ENCODE results near the gene CLCN6. TPM values are rescaled to one million over a fixed set of nuclear protein-coding genes. Genes with fewer than 3 reads are reported as not detected.

The CLCN6 gene
- total and polyA plus RNA-seq, 10 of the 15 experiments (the other 5 are each of a cell fraction or from before 2014, with no cell fraction given) = 2.2 to 20.9 (median 10.2) TPM

- no peaks in the 10 kb centered on the region; a peak in 1 of 4 replicates for H3K27me3 ChIP-seq (replicated peaks in 1 of 2; ENCODE audit: control insufficient read depth in 2 of 2, insufficient read depth in 2 of 2, low read length in 1 of 2)
- ATAC-seq (no peak), FAIRE-seq (no peak), DNase-seq (ENCODE audit: low read depth, low spot score) (no peak)
- no peaks in the 10 kb centered on the region for H3K9me3 ChIP-seq (replicated peaks; ENCODE audit: control insufficient read depth, insufficient read depth, low read length)
- ChIA-PET RAD21 (ENCODE audit: unreplicated experiment) (no interaction called here), POLR2A (interaction anchor here (0.6 kb wide), 1 partner anchor 23 kb away, joined by 4 read pairs; no protein-coding TSS in a partner anchor), SMC1A (ENCODE audit: uncharacterized antibody, unreplicated experiment) (no interaction called here), CTCF (interaction anchor here (1.7 kb wide), 1 partner anchor 19 kb away, joined by 5 read pairs; no protein-coding TSS in a partner anchor)
- no peak overlapping the region for H2AFZ ChIP-seq (ENCODE audit: control insufficient read depth, low read depth, low read length)
- H4K20me1 ChIP-seq (ENCODE audit: control insufficient read depth, insufficient read depth) = no peaks in the 10 kb centered on the region
- intact Hi-C loops (cut with micrococcal nuclease; ENCODE audit: unreplicated experiment) = no loop called here
- H3K9ac ChIP-seq (ENCODE audit: control insufficient read depth, insufficient read depth, low read length) = no peak overlapping the region
- H3K4me3 ChIP-seq = no peak overlapping the region
- no TSS peak for BruUV-seq (replicated peaks)
- H3K79me2 ChIP-seq (ENCODE audit: control insufficient read depth, insufficient read depth, low read length) = no peaks in the 10 kb centered on the region
- TF ChIP-seq KAT2A (conservative IDR thresholded peaks at IDR 0.05; ENCODE audit: control insufficient read depth, low read depth, low read length) (no peak), SMAD5 (IDR thresholded peaks at IDR 0.05; ENCODE audit: low read depth) (no peak), NR2C1 (IDR thresholded peaks at IDR 0.05) (no peak)
- H3K27ac ChIP-seq (ENCODE audit: control insufficient read depth, insufficient read depth) = no peak overlapping the region
- H3K4me1 ChIP-seq (ENCODE audit: control insufficient read depth, insufficient read depth, low read length) = no peaks in the 10 kb centered on the region
- H3K4me2 ChIP-seq (ENCODE audit: control insufficient read depth, insufficient read depth) = no peak overlapping the region
- in situ Hi-C loops (cut with MboI) = no loop called here
- H3K36me3 ChIP-seq (ENCODE audit: control insufficient read depth in 2 of 2, insufficient read depth in 2 of 2, low read length in 1 of 2) = no peaks in the 10 kb centered on the region
- 35% methylated on average over 19 of the region's 19 CpGs for WGBS (ENCODE audit: insufficient coverage, insufficient replicate concordance, low lambda C conversion rate, missing lambda C conversion rate)
Observed at GRCh38 chr1:11765661-11766428, 40.1 kb upstream of the CLCN6 start.

DNA sequence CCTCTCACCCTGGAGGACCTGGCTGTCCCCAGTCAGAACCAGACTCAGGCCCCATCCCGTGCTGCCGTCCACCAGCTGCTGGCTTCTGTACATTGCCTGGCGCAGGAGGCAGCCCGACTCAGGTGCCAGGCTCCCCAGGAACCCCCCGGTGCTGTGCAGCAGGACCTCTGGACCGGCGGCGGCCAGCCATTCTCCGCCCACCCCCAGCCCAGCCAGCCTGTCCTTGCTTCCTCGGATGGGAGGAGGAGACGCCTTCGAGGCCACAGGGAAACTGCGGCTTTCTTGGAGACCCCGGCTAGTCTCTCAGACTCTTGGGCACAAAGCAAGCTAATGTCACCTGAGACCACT, 39.6 kb upstream of the CLCN6 start:
- Histone ChIP-seq H3K4me1 (ENCODE audit: control insufficient read depth, insufficient read depth, low read length) (no peaks in the 10 kb centered on the region), H3K9ac (ENCODE audit: control insufficient read depth, insufficient read depth, low read length) (no peak overlapping the region), H3K36me3 (ENCODE audit: control insufficient read depth in 2 of 2, insufficient read depth in 2 of 2, low read length in 1 of 2) (no peaks in the 10 kb centered on the region), H3K27ac (ENCODE audit: control insufficient read depth, insufficient read depth) (no peak overlapping the region), H3K4me3 (no peak overlapping the region), H2AFZ (ENCODE audit: control insufficient read depth, low read depth, low read length) (no peak overlapping the region), H3K27me3 (replicated peaks in 1 of 2; ENCODE audit: control insufficient read depth in 2 of 2, insufficient read depth in 2 of 2, low read length in 1 of 2) (no peaks in the 10 kb centered on the region; a peak in 1 of 4 replicates), H4K20me1 (ENCODE audit: control insufficient read depth, insufficient read depth) (no peaks in the 10 kb centered on the region), H3K9me3 (replicated peaks; ENCODE audit: control insufficient read depth, insufficient read depth, low read length) (no peaks in the 10 kb centered on the region), H3K4me2 (ENCODE audit: control insufficient read depth, insufficient read depth) (no peak overlapping the region), H3K79me2 (ENCODE audit: control insufficient read depth, insufficient read depth, low read length) (no peaks in the 10 kb centered on the region)
- ATAC-seq = no peak
- in situ Hi-C loops (cut with MboI) (no loop called here), intact Hi-C loops (cut with micrococcal nuclease; ENCODE audit: unreplicated experiment) (no loop called here)
- no TSS peak for BruUV-seq (replicated peaks)
- no peak for DNase-seq (ENCODE audit: low read depth, low spot score)
- ChIA-PET POLR2A (no interaction called here), RAD21 (ENCODE audit: unreplicated experiment) (no interaction called here), CTCF (no interaction called here), SMC1A (ENCODE audit: uncharacterized antibody, unreplicated experiment) (no interaction called here)
- WGBS (ENCODE audit: insufficient coverage, insufficient replicate concordance, low lambda C conversion rate, missing lambda C conversion rate) = 55% methylated on average over 14 of the region's 14 CpGs
- FAIRE-seq = no peak
- no peak for TF ChIP-seq IKZF1 (conservative IDR thresholded peaks at IDR 0.05)
- TF ChIP-seq SMARCA5 (IDR thresholded peaks at IDR 0.05) = no peak
- no peak for TF ChIP-seq ZNF24 (IDR thresholded peaks at IDR 0.05)
- no peak for TF ChIP-seq CHD2 (IDR thresholded peaks at IDR 0.05; ENCODE audit: borderline replicate concordance, low read depth, low read length)
- TF ChIP-seq ZBTB11 (CRISPR knock-in tag; IDR thresholded peaks at IDR 0.05) = no peak
- TF ChIP-seq, protein P1, sequence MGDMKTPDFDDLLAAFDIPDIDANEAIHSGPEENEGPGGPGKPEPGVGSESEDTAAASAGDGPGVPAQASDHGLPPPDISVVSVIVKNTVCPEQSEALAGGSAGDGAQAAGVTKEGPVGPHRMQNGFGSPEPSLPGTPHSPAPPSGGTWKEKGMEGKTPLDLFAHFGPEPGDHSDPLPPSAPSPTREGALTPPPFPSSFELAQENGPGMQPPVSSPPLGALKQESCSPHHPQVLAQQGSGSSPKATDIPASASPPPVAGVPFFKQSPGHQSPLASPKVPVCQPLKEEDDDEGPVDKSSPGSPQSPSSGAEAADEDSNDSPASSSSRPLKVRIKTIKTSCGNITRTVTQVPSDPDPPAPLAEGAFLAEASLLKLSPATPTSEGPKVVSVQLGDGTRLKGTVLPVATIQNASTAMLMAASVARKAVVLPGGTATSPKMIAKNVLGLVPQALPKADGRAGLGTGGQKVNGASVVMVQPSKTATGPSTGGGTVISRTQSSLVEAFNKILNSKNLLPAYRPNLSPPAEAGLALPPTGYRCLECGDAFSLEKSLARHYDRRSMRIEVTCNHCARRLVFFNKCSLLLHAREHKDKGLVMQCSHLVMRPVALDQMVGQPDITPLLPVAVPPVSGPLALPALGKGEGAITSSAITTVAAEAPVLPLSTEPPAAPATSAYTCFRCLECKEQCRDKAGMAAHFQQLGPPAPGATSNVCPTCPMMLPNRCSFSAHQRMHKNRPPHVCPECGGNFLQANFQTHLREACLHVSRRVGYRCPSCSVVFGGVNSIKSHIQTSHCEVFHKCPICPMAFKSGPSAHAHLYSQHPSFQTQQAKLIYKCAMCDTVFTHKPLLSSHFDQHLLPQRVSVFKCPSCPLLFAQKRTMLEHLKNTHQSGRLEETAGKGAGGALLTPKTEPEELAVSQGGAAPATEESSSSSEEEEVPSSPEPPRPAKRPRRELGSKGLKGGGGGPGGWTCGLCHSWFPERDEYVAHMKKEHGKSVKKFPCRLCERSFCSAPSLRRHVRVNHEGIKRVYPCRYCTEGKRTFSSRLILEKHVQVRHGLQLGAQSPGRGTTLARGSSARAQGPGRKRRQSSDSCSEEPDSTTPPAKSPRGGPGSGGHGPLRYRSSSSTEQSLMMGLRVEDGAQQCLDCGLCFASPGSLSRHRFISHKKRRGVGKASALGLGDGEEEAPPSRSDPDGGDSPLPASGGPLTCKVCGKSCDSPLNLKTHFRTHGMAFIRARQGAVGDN (IDR thresholded peaks at IDR 0.05) = no peak
- no peak for TF ChIP-seq POLR2AphosphoS5 (IDR thresholded peaks at IDR 0.05; ENCODE audit: low read length)
